Measurements from ENCODE around the gene PAPSS2.

Gene PAPSS2

GRCh38 chr10:87642988-87643387 lies 16.7 kb upstream of the PAPSS2 start:
- no peak for DNase-seq (ENCODE audit: low spot score)

- DNase-seq (ENCODE audit: low spot score), result no peak
These were observed 15.8 kb upstream of the PAPSS2 start for GRCh38 chr10:87643920-87644319.

- peak; percentile 55 for DNase-seq (ENCODE audit: low spot score)
These were observed 15.2 kb upstream of the PAPSS2 start for GRCh38 chr10:87644500-87644899.

- peak; percentile 34 for DNase-seq (ENCODE audit: low spot score)
These were observed 13.3 kb upstream of the PAPSS2 start for GRCh38 chr10:87646192-87646909.

- no peak for DNase-seq (ENCODE audit: low spot score)
These were observed 12.7 kb upstream of the PAPSS2 start for GRCh38 chr10:87646935-87647334.

GRCh38 chr10:87650838-87651589 lies 8.7 kb upstream of the PAPSS2 start:
- no peak for DNase-seq (ENCODE audit: low spot score)

GRCh38 chr10:87651801-87652200 lies 7.9 kb upstream of the PAPSS2 start:
- DNase-seq (ENCODE audit: low spot score), result no peak

- no peak for DNase-seq (ENCODE audit: low spot score)
These were observed 7.4 kb upstream of the PAPSS2 start for GRCh38 chr10:87652261-87652660.

- DNase-seq (ENCODE audit: low spot score), result no peak
These were observed 5.5 kb upstream of the PAPSS2 start for GRCh38 chr10:87654212-87654611.

- DNase-seq (ENCODE audit: low spot score), result peak; percentile 56
These were observed 3.1 kb upstream of the PAPSS2 start for GRCh38 chr10:87656431-87657072.

- peak; percentile 74 for DNase-seq (ENCODE audit: low spot score)
These were observed 2.3 kb upstream of the PAPSS2 start for GRCh38 chr10:87657371-87657770.

- peak; percentile 73 for DNase-seq (ENCODE audit: low spot score)
These were observed 1.3 kb upstream of the PAPSS2 start for GRCh38 chr10:87658321-87658795.

- DNase-seq (ENCODE audit: low spot score), result no peak
These were observed 671 bp upstream of the PAPSS2 start for GRCh38 chr10:87658858-87659555.

GRCh38 chr10:87660484-87661133 lies 931 bp downstream of the PAPSS2 start:
- DNase-seq (ENCODE audit: low spot score), result peak; percentile 75

- DNase-seq (ENCODE audit: low spot score), result peak; percentile 51
These were observed 2.4 kb downstream of the PAPSS2 start for GRCh38 chr10:87661861-87662785.

GRCh38 chr10:87664276-87664701 lies 4.6 kb downstream of the PAPSS2 start:
- DNase-seq (ENCODE audit: low spot score), result no peak

GRCh38 chr10:87667493-87667892 lies 7.8 kb downstream of the PAPSS2 start:
- no peak for DNase-seq (ENCODE audit: low spot score)

- DNase-seq (ENCODE audit: low spot score), result no peak
These were observed 8.8 kb downstream of the PAPSS2 start for GRCh38 chr10:87668324-87669074.

GRCh38 chr10:87669752-87670151 lies 10.1 kb downstream of the PAPSS2 start:
- DNase-seq (ENCODE audit: low spot score), result no peak

- peak; percentile 47 for DNase-seq (ENCODE audit: low spot score)
These were observed 10.9 kb downstream of the PAPSS2 start for GRCh38 chr10:87670586-87670985.

All from kidney tubule cell (primary cell).